Astrocyte (in vitro differentiated cells and primary cell): ENCODE results near the gene SMIM27.

Experiments
- EZH2 ChIP-seq: IDR thresholded peaks from 2 replicates; pipeline ENCODE4 v1.6.1; 2012; ENCODE audit warnings: mild to moderate bottlenecking, low read length, inconsistent platforms; ENCODE audit not compliant: insufficient read depth
- TF ChIP-seq, protein P1 (sequence below): IDR thresholded peaks from 2 replicates; pipeline ENCODE4 v1.5.1; 2011; ENCODE audit warnings: low read depth, mild to moderate bottlenecking, inconsistent platforms, low read length, moderate library complexity; ENCODE audit not compliant: insufficient read depth

GRCh38 chr9:32550150-32550561 is 2.0 kb upstream of the SMIM27 start:
- TF ChIP-seq, protein P1, sequence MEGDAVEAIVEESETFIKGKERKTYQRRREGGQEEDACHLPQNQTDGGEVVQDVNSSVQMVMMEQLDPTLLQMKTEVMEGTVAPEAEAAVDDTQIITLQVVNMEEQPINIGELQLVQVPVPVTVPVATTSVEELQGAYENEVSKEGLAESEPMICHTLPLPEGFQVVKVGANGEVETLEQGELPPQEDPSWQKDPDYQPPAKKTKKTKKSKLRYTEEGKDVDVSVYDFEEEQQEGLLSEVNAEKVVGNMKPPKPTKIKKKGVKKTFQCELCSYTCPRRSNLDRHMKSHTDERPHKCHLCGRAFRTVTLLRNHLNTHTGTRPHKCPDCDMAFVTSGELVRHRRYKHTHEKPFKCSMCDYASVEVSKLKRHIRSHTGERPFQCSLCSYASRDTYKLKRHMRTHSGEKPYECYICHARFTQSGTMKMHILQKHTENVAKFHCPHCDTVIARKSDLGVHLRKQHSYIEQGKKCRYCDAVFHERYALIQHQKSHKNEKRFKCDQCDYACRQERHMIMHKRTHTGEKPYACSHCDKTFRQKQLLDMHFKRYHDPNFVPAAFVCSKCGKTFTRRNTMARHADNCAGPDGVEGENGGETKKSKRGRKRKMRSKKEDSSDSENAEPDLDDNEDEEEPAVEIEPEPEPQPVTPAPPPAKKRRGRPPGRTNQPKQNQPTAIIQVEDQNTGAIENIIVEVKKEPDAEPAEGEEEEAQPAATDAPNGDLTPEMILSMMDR: no peak
- TF ChIP-seq EZH2: no peak
